ENCODE measurements around the gene RBM17.

DNA sequence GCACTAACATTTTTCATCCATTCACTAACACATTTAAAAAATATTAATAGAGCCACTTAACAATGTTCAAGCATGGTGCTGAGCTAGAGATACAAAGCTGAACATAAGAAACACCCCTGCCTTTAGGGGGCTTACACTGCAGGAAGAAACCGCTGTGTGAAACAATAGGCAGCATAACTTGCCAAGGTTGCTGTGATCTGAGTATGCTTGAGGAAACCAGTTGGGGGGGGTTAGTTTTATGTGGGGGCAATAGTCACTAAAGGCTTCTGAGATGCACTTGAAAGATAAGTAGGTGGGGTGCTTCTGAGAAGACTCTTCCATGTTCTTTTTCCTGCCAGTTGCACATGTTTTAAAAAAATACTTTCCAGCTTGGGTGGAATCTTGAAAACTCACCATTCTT is 2.8 kb downstream of the RBM17 start:
- TF ChIP-seq, protein P1, sequence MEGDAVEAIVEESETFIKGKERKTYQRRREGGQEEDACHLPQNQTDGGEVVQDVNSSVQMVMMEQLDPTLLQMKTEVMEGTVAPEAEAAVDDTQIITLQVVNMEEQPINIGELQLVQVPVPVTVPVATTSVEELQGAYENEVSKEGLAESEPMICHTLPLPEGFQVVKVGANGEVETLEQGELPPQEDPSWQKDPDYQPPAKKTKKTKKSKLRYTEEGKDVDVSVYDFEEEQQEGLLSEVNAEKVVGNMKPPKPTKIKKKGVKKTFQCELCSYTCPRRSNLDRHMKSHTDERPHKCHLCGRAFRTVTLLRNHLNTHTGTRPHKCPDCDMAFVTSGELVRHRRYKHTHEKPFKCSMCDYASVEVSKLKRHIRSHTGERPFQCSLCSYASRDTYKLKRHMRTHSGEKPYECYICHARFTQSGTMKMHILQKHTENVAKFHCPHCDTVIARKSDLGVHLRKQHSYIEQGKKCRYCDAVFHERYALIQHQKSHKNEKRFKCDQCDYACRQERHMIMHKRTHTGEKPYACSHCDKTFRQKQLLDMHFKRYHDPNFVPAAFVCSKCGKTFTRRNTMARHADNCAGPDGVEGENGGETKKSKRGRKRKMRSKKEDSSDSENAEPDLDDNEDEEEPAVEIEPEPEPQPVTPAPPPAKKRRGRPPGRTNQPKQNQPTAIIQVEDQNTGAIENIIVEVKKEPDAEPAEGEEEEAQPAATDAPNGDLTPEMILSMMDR (IDR thresholded peaks at IDR 0.05): no peak
- TF ChIP-seq POLR2A (IDR thresholded peaks at IDR 0.05): no peak

All from thyroid gland (tissue), 4 donors.